Fibroblast of skin of left quadriceps (primary cell): ENCODE results near the gene SAFB.
"Not testable (repeated sequence)": the region's sequence is repeated elsewhere in the genome, so short reads cannot be mapped to it uniquely, and the experiment has no call there.

Experiments
- DNase-seq, 2 experiments: peaks; one replicate each; pipeline ENCODE4 v3.0.0-alpha.2; 2013; ENCODE audit warnings: low read depth in 2 of 2

SAFB gene

GRCh38 chr19:5595129-5595528 lies 27.8 kb upstream of the SAFB start:
- DNase-seq, result no peak

GRCh38 chr19:5595745-5596144 lies 27.1 kb upstream of the SAFB start:
- DNase-seq, result no peak

DNA sequence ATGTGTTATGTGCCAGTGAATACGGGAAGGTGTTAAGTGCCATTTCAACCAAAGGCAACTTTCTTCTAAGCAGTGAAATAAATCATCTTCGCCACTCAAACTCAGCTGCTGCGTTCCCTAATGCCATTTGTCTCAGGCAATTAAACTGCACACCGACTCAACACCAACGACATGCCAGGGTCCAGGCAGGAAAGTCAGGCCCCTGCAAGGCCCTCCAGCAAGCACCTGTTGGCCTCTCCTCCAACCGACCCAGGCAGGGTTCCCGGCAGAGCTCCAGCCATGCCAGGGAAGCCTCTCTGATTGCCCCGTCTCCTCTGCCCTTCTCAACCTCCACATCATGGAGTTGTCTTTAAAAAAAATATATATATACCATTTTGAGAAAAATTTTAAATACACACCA lies 22.1 kb upstream of the SAFB start:
- DNase-seq, result no peak

- DNase-seq, result no peak
Observed at GRCh38 chr19:5603626-5604025, 19.3 kb upstream of the SAFB start.

DNA sequence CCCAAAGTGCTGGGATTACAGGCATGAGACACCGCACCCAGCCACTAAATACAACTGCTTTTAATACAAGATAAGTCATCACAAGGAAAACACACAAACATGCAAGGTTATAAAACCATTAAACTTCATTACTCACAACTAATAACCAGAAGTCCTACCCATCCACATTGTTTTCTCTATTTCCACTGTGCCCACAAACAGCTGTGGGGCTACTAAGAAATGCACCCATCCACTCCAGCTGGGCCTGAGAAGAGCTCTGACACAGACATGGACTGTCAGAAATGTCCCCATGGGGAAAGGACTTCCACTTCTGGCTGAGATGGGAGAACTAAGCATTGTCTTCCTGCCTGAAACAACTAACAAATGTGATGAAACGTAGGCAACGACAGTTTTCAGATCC lies 17.5 kb upstream of the SAFB start:
- DNase-seq, result no peak

GRCh38 chr19:5607318-5608275 lies 15.3 kb upstream of the SAFB start:
- no peak for DNase-seq

- DNase-seq, result no peak
Observed at GRCh38 chr19:5608291-5608690, 14.6 kb upstream of the SAFB start.

GRCh38 chr19:5608766-5609165 lies 14.1 kb upstream of the SAFB start:
- DNase-seq, result not testable (repeated sequence)

GRCh38 chr19:5609881-5610448 lies 12.9 kb upstream of the SAFB start:
- no peak for DNase-seq

DNA sequence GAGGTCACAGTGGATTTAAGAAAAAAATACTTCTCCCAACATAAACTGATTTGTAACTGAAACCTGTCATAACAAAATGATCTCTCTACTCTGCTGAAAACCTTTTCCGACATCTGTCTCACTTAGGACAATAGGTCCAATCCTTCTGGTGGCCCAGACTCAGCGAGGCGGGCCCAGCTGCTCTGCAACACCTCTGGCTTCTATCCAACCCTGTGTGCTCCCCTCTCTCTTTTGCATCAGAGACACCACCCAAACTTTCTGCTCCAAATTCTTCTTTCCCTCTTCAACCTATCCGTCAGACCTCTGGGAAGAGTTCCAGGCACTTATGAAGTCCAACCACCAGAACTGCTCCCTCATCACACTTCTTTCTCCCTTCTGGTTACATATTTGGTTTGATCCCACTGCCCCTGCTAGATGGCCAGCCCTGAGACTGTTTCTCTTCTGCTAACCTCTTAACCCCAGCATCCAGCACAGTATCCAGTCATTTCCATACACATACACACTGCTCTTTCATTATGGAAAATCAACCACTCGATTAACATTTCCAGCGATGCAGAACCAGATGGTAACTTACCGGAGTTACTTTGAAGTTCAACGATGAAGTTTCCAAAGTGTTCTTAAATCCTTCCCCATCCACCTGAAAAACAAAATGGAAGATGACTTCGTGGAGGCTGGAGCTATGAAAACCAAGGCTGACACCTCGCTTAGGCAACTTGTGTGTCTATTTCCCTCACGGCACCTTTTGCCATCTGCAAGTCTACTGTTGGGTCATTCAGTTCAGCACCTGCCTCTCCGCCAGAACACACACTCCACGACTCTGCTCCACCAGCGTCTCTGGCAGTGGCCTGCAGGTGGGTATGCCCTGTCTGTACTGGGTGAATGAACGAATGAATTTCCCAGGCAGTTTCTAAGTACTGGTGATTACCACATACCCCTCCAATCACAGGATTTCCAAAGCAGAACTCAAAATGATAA lies 9.7 kb upstream of the SAFB start:
- no peak for DNase-seq

DNA sequence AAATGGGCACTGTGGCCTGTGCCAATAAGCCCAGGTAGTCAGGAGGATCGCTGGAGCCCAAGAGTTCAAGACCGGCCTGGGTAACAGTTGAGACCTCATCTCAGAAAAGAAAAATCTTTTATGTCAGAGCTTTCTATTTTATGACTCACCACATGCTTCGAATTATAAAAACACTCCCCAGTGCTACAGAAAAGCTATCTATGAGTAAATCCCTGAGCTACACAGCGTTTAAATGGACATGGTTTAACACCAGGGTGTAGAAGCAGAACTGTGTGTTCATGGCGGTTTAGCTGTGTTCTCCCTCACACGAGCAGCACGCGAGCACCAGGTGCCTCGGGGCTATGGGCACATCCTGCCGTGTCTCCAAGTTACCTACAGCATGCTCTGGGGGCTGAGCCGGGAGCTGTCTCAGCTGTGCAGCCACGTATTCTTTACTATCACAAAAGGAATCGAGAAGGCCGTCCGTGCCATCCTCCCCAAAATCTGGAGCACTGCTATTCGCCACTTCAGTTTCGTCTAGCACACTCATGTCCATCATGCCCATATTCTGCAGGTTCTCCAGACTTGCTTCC lies 7.0 kb upstream of the SAFB start:
- DNase-seq, result peak in 1 of 2 experiments; percentile 12

- DNase-seq, result no peak
Observed at GRCh38 chr19:5617080-5617479, 5.8 kb upstream of the SAFB start.

GRCh38 chr19:5618591-5618990 lies 4.3 kb upstream of the SAFB start:
- DNase-seq, result no peak

DNA sequence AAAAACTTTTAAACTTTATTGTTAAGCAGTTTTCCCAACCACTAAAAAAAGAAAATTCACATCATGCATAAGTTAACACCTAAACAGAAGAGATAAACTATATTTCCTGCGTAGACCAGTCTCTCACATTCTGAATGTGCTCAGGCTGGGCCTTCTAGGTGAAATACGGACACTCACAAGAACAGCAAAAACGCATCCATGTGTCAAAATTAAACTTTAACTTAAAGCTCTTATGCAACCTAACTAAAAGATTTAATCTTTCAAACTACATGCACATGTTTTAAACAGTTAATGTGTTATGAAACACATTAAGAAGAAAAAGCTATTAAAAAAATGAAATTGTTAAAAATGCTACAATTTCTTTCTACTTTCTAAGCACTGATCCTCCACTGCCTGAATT lies 2.9 kb upstream of the SAFB start:
- no peak for DNase-seq

- DNase-seq, result no peak
Observed at GRCh38 chr19:5621311-5621944, 1.5 kb upstream of the SAFB start.

DNA sequence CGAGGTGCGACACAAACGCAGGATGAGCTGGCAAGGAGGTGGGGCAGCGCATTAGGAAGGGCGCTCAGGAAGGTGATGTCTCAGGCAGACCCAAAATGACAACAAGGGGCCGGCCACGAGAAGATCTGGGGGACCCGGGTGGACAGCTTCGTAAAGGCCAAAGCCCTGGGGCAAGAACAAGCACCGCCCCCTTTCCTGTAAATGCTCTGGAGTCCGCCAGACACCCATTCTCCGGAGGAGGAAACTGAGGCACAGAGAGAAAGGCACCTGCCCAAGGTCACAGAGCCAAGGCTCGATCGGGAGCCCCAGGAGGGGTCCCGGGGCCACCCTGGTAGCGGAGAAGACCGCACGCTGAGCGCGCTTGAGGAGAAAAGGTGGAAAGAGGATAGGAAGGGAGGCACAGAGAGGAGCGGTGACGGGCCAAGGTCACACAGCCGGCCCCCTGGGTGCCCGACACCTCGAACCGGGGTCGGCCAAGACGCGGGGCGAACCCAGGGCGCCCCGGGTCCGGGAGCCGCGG lies 878 bp upstream of the SAFB start:
- DNase-seq, result no peak

DNA sequence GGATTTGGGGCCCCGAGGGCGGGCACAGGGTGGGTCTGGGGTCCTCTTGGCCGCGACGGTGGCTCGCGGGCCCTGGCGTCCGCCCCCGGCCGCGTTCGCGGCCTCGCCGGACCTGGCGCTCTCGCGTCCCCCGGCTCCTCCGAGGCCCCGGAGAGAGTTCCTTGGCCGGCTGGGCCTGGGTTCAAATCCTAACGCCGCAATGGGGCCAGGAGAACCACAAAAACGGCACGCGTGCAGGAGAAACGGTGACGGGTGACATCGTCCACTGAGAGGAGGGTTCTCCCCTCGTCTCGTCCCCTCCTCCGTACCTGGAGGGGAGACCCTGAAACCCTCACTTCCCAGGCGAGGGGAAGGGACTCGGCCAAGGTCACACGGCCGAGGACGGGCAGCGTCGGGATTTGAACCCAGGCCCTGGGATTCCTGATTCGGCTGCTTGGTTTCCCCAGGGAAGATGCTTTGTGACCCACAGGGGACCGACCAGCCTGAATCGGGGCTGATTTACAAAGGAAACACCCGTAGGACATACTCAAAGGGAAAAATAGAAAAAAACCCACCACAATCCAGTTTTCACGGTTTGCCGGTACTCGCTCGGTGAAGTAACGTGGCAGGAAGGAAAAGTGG lies 624 bp downstream of the SAFB start:
- DNase-seq, result no peak

GRCh38 chr19:5624018-5624663 lies 1.3 kb downstream of the SAFB start:
- no peak for DNase-seq

DNA sequence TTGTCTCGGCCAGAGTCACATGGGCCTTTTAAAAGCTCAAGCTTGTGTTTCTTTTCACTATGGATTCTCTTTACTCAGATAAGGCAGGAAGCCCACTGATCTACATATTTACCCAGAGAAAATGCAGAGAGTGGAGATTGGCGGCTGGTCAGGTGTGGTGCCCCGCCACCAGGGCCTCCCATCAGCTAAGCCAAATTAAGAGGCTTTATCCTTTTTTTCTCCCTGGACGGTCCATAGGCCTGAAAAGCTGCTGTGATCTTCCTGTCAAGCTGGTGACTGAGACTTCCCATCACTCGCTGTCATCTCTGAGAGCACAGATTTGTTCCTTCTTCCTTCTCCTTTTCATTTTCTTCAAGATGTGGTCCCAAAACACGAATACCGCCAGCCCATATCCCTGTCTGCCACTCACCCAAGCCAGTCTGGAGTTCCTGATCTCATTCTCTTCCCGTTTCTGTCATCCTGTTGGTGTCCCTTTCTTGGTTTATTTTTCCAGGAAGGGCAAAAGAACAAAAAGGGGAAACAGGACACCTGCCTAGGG lies 1.9 kb downstream of the SAFB start:
- no peak for DNase-seq

DNA sequence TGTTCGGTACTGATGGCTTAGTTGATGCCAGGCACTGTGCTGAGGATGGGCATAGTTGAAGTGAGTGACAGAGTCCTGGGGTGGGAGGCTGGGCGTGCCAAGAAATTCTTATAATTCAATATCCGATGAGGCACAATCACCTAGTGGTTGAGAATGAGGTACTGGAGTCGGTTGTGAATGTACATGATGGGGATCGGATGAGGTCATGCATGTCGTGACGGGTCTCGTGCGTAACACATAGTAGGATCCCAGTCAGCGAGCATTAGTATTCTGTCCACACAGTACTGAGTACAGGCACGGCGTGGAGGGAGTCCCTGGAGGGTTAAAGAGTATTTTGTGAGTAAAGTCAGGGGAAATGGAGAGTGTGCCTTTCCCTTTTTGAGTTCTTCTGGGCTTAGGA lies 2.8 kb downstream of the SAFB start:
- DNase-seq, result no peak
